Activated CD8-positive, alpha-beta T cell treated with anti-CD3 and anti-CD28 coated beads, Interleukin-2, amount 10 ng/mL, durations not matched to agents 7 days and 5 days (primary cell): ENCODE results near the gene C16orf78. TPM values are rescaled to one million over a fixed set of nuclear protein-coding genes. Genes with fewer than 3 reads are reported as not detected.
"Not testable (repeated sequence)": the region's sequence is repeated elsewhere in the genome, so short reads cannot be mapped to it uniquely, and the experiment has no call there.

ENCODE experiments used
- ATAC-seq: fragments of 150-1000 bp; cut with Tn5 transposase; one replicate; pipeline ENCODE4 v1.10.0; 2021; ENCODE audit warnings: moderate library complexity
- CTCF ChIA-PET: fragments of 350-600 bp; sonication (Branson Sonifier 250); formaldehyde crosslinking; loops from one replicate; lab custom pipeline; 2021; ENCODE audit warnings: antibody characterized with exemption; lab: Charles Lee
- POLR2A ChIA-PET: fragments of 350-600 bp; sonication (Branson Sonifier 250); formaldehyde crosslinking; loops from one replicate; lab custom pipeline; 2021; ENCODE audit warnings: antibody characterized with exemption; lab: Charles Lee
- DNase-seq: peaks from one replicate; pipeline ENCODE4 v3.0.0-alpha.2; 2020
- H3K27ac Mint-ChIP-seq: one replicate; pipeline ENCODE4 v1.8.0; 2021; ENCODE audit warnings: mild to moderate bottlenecking, mixed read lengths
- H3K27me3 Mint-ChIP-seq: one replicate; pipeline ENCODE4 v1.8.0; 2021; ENCODE audit warnings: low read depth, mixed read lengths
- H3K36me3 Mint-ChIP-seq: one replicate; pipeline ENCODE4 v1.8.0; 2021; ENCODE audit warnings: low read depth, mixed read lengths
- H3K4me1 Mint-ChIP-seq: one replicate; pipeline ENCODE4 v1.8.0; 2021; ENCODE audit warnings: low read depth, mixed read lengths
- H3K4me3 Mint-ChIP-seq: one replicate; pipeline ENCODE4 v1.8.0; 2021; ENCODE audit warnings: mild to moderate bottlenecking, mixed read lengths
- H3K9me3 Mint-ChIP-seq: one replicate; pipeline ENCODE4 v1.8.0; 2022; ENCODE audit warnings: mixed read lengths; ENCODE audit not compliant: insufficient read depth
- total RNA-seq, 2 experiments: library from RNA; stranded (reverse); gene quantifications; one replicate each; pipeline ENCODE4 v1.2.3, GENCODE V29; 2021

C16orf78 gene
- total RNA-seq, 2 experiments from 2014 or later = not detected

GRCh38 chr16:49352892-49353291, 20.7 kb upstream of the C16orf78 start:
- CTCF ChIA-PET = interaction anchor here (0.6 to 1.1 kb wide), 2 partner anchors 260 to 666 kb away, joined by 3 to 4 read pairs; no protein-coding TSS in a partner anchor
- DNase-seq = no peak
- H3K4me3 Mint-ChIP-seq = no peak overlapping the region
- POLR2A ChIA-PET = no interaction called here
- no peaks in the 10 kb centered on the region for H3K27me3 Mint-ChIP-seq
- no peak for ATAC-seq
- H3K9me3 Mint-ChIP-seq = no peaks in the 10 kb centered on the region
- H3K36me3 Mint-ChIP-seq = no peaks in the 10 kb centered on the region
- no peak overlapping the region for H3K27ac Mint-ChIP-seq
- H3K4me1 Mint-ChIP-seq = no peaks in the 10 kb centered on the region

- no peak for ATAC-seq
- H3K4me1 Mint-ChIP-seq = no peaks in the 10 kb centered on the region
- H3K27ac Mint-ChIP-seq = no peak overlapping the region
- DNase-seq = no peak
- ChIA-PET CTCF (no interaction called here), POLR2A (no interaction called here)
- no peaks in the 10 kb centered on the region for H3K9me3 Mint-ChIP-seq
- H3K4me3 Mint-ChIP-seq = no peak overlapping the region
- H3K27me3 Mint-ChIP-seq = no peaks in the 10 kb centered on the region
- no peaks in the 10 kb centered on the region for H3K36me3 Mint-ChIP-seq
Observed at GRCh38 chr16:49353680-49354079, 19.9 kb upstream of the C16orf78 start.

GRCh38 chr16:49354101-49354500, 19.5 kb upstream of the C16orf78 start:
- POLR2A ChIA-PET = no interaction called here
- ATAC-seq (no peak), DNase-seq (no peak)
- Mint-ChIP-seq H3K27me3 (no peaks in the 10 kb centered on the region), H3K27ac (no peak overlapping the region), H3K4me3 (no peak overlapping the region), H3K9me3 (no peaks in the 10 kb centered on the region), H3K36me3 (no peaks in the 10 kb centered on the region), H3K4me1 (no peaks in the 10 kb centered on the region)
- CTCF ChIA-PET = no interaction called here

- no peak for ATAC-seq
- ChIA-PET POLR2A (no interaction called here), CTCF (no interaction called here)
- Mint-ChIP-seq H3K9me3 (no peaks in the 10 kb centered on the region), H3K27me3 (no peaks in the 10 kb centered on the region), H3K4me1 (no peaks in the 10 kb centered on the region), H3K4me3 (no peak overlapping the region), H3K36me3 (no peaks in the 10 kb centered on the region), H3K27ac (no peak overlapping the region)
- DNase-seq = no peak
Observed at GRCh38 chr16:49354991-49355390, 18.6 kb upstream of the C16orf78 start.

GRCh38 chr16:49355933-49356665, 17.5 kb upstream of the C16orf78 start:
- DNase-seq (no peak), ATAC-seq (no peak)
- POLR2A ChIA-PET = interaction anchor here (0.5 kb wide), 1 partner anchor 68 kb away, joined by 3 read pairs; no protein-coding TSS in a partner anchor
- no peak overlapping the region for H3K4me3 Mint-ChIP-seq
- H3K27me3 Mint-ChIP-seq = no peaks in the 10 kb centered on the region
- no peak overlapping the region for H3K27ac Mint-ChIP-seq
- H3K4me1 Mint-ChIP-seq = no peaks in the 10 kb centered on the region
- CTCF ChIA-PET = interaction anchor here (1.3 kb wide), 1 partner anchor 669 kb away, joined by 3 read pairs; no protein-coding TSS in a partner anchor
- no peaks in the 10 kb centered on the region for H3K36me3 Mint-ChIP-seq
- no peaks in the 10 kb centered on the region for H3K9me3 Mint-ChIP-seq

- Mint-ChIP-seq H3K27me3 (no peaks in the 10 kb centered on the region), H3K4me3 (no peak overlapping the region), H3K4me1 (no peaks in the 10 kb centered on the region), H3K27ac (no peak overlapping the region), H3K36me3 (no peaks in the 10 kb centered on the region), H3K9me3 (no peaks in the 10 kb centered on the region)
- CTCF ChIA-PET = interaction anchor here (1.3 kb wide), 1 partner anchor 670 kb away, joined by 3 read pairs; no protein-coding TSS in a partner anchor
- DNase-seq (no peak), ATAC-seq (no peak)
- POLR2A ChIA-PET = no interaction called here
Observed at GRCh38 chr16:49356728-49357488, 16.7 kb upstream of the C16orf78 start.

GRCh38 chr16:49359591-49359990, 14.0 kb upstream of the C16orf78 start:
- Mint-ChIP-seq H3K4me1 (no peaks in the 10 kb centered on the region), H3K9me3 (no peaks in the 10 kb centered on the region), H3K36me3 (no peaks in the 10 kb centered on the region), H3K4me3 (no peak overlapping the region), H3K27ac (no peak overlapping the region), H3K27me3 (no peaks in the 10 kb centered on the region)
- ATAC-seq (no peak), DNase-seq (no peak)
- POLR2A ChIA-PET = no interaction called here
- CTCF ChIA-PET = interaction anchor here (1.2 kb wide), 1 partner anchor 10 kb away, joined by 3 read pairs; no protein-coding TSS in a partner anchor

- H3K27me3 Mint-ChIP-seq, CTCF ChIA-PET, H3K4me3 Mint-ChIP-seq, ATAC-seq, DNase-seq, H3K36me3 Mint-ChIP-seq, H3K9me3 Mint-ChIP-seq, H3K27ac Mint-ChIP-seq, POLR2A ChIA-PET, H3K4me1 Mint-ChIP-seq: not testable (repeated sequence)
Observed at GRCh38 chr16:49361731-49362130, 11.9 kb upstream of the C16orf78 start.

- H3K27ac Mint-ChIP-seq = no peak overlapping the region
- H3K9me3 Mint-ChIP-seq = no peaks in the 10 kb centered on the region
- ATAC-seq (no peak), DNase-seq (no peak)
- ChIA-PET POLR2A (no interaction called here), CTCF (no interaction called here)
- H3K4me3 Mint-ChIP-seq = no peak overlapping the region
- H3K27me3 Mint-ChIP-seq = peaks cover 3% of the 10 kb centered on the region
- no peaks in the 10 kb centered on the region for H3K4me1 Mint-ChIP-seq
- H3K36me3 Mint-ChIP-seq = no peaks in the 10 kb centered on the region
Observed at GRCh38 chr16:49362230-49362629, 11.4 kb upstream of the C16orf78 start.

GRCh38 chr16:49365711-49366509, 7.7 kb upstream of the C16orf78 start:
- no peak for ATAC-seq
- CTCF ChIA-PET = no interaction called here
- H3K9me3 Mint-ChIP-seq = no peaks in the 10 kb centered on the region

GRCh38 chr16:49366669-49367068, 6.9 kb upstream of the C16orf78 start:
- Mint-ChIP-seq H3K4me1 (no peaks in the 10 kb centered on the region), H3K9me3 (no peaks in the 10 kb centered on the region), H3K27me3 (peaks cover 3% of the 10 kb centered on the region), H3K4me3 (no peak overlapping the region), H3K36me3 (no peaks in the 10 kb centered on the region), H3K27ac (no peak overlapping the region)
- no peak for ATAC-seq
- ChIA-PET CTCF (no interaction called here), POLR2A (no interaction called here)
- no peak for DNase-seq

More at GRCh38 chr16:49365711-49366509, 7.7 kb upstream of the C16orf78 start:
- Mint-ChIP-seq H3K27me3 (peaks cover 3% of the 10 kb centered on the region), H3K36me3 (no peaks in the 10 kb centered on the region), H3K27ac (no peak overlapping the region), H3K4me3 (no peak overlapping the region), H3K4me1 (no peaks in the 10 kb centered on the region)
- no peak for DNase-seq
- POLR2A ChIA-PET = no interaction called here
